ENCODE results near the gene TULP4.

The TULP4 gene

GRCh38 chr6:158457131-158457530 is 144.9 kb downstream of the TULP4 start:
- TF ChIP-seq YY1 (IDR thresholded peaks at IDR 0.05; ENCODE audit: low read depth) (no peak), USF1 (IDR thresholded peaks at IDR 0.05) (no peak)

GRCh38 chr6:158457616-158458278 is 145.5 kb downstream of the TULP4 start:
- no peak for TF ChIP-seq CREB1 (IDR thresholded peaks at IDR 0.05; ENCODE audit: low read depth)
- TF ChIP-seq TAF1 (IDR thresholded peaks at IDR 0.05; ENCODE audit: low read depth), result no peak

GRCh38 chr6:158459726-158460125 is 147.5 kb downstream of the TULP4 start:
- TF ChIP-seq CREB1 (IDR thresholded peaks at IDR 0.05; ENCODE audit: low read depth) (no peak), TCF12 (IDR thresholded peaks at IDR 0.05; ENCODE audit: low read depth) (no peak), CEBPB (IDR thresholded peaks at IDR 0.05) (no peak), TAF1 (IDR thresholded peaks at IDR 0.05; ENCODE audit: low read depth) (no peak), NFIC (IDR thresholded peaks at IDR 0.05) (no peak), TEAD4 (IDR thresholded peaks at IDR 0.05) (no peak), ZBTB7A (IDR thresholded peaks at IDR 0.05; ENCODE audit: low read depth) (no peak), USF1 (IDR thresholded peaks at IDR 0.05) (no peak)

- TF ChIP-seq CEBPB (IDR thresholded peaks at IDR 0.05), result no peak
Measured at GRCh38 chr6:158460602-158461169, 148.4 kb downstream of the TULP4 start.

- TF ChIP-seq TAF1 (IDR thresholded peaks at IDR 0.05; ENCODE audit: low read depth) (no peak), EP300 (IDR thresholded peaks at IDR 0.05; ENCODE audit: borderline replicate concordance) (no peak), CREB1 (IDR thresholded peaks at IDR 0.05; ENCODE audit: low read depth) (no peak), TEAD4 (IDR thresholded peaks at IDR 0.05) (no peak), MAX (IDR thresholded peaks at IDR 0.05) (no peak), USF1 (IDR thresholded peaks at IDR 0.05) (no peak), FOXM1 (IDR thresholded peaks at IDR 0.05; ENCODE audit: borderline replicate concordance, low read depth) (no peak), RAD21 (IDR thresholded peaks at IDR 0.05; ENCODE audit: low read depth) (no peak), EGR1 (IDR thresholded peaks at IDR 0.05) (no peak), ZBTB7A (IDR thresholded peaks at IDR 0.05; ENCODE audit: low read depth) (no peak), CEBPB (IDR thresholded peaks at IDR 0.05) (no peak), YY1 (IDR thresholded peaks at IDR 0.05; ENCODE audit: low read depth) (no peak), REST (IDR thresholded peaks at IDR 0.05; ENCODE audit: low read depth) (no peak), TCF12 (IDR thresholded peaks at IDR 0.05; ENCODE audit: low read depth) (no peak)
Measured at GRCh38 chr6:158461954-158462353, 149.7 kb downstream of the TULP4 start.

GRCh38 chr6:158464483-158464882 is 152.2 kb downstream of the TULP4 start:
- TF ChIP-seq TAF1 (IDR thresholded peaks at IDR 0.05; ENCODE audit: low read depth), result no peak
- TF ChIP-seq EP300 (IDR thresholded peaks at IDR 0.05; ENCODE audit: borderline replicate concordance), result no peak
- TF ChIP-seq TCF12 (IDR thresholded peaks at IDR 0.05; ENCODE audit: low read depth), result no peak
- TF ChIP-seq CREB1 (IDR thresholded peaks at IDR 0.05; ENCODE audit: low read depth), result no peak
- no peak for TF ChIP-seq CEBPB (IDR thresholded peaks at IDR 0.05)
- no peak for TF ChIP-seq NFIC (IDR thresholded peaks at IDR 0.05)
- TF ChIP-seq RAD21 (IDR thresholded peaks at IDR 0.05; ENCODE audit: low read depth), result no peak
- no peak for TF ChIP-seq YY1 (IDR thresholded peaks at IDR 0.05; ENCODE audit: low read depth)
- no peak for TF ChIP-seq ZBTB7A (IDR thresholded peaks at IDR 0.05; ENCODE audit: low read depth)
- TF ChIP-seq EGR1 (IDR thresholded peaks at IDR 0.05), result no peak
- TF ChIP-seq MAX (IDR thresholded peaks at IDR 0.05), result no peak
- no peak for TF ChIP-seq FOXM1 (IDR thresholded peaks at IDR 0.05; ENCODE audit: borderline replicate concordance, low read depth)
- TF ChIP-seq TEAD4 (IDR thresholded peaks at IDR 0.05), result no peak
- no peak for TF ChIP-seq REST (IDR thresholded peaks at IDR 0.05; ENCODE audit: low read depth)
- no peak for TF ChIP-seq USF1 (IDR thresholded peaks at IDR 0.05)
